H1 (cell line): ENCODE data around the gene FCMR. TPM values are rescaled to one million over a fixed set of nuclear protein-coding genes. Genes with fewer than 3 reads are reported as not detected.

Source experiments
- CTCF ChIA-PET: fragments of 300-600 bp; sonication (Branson Sonifier 250); formaldehyde crosslinking; loops from one replicate; lab custom pipeline; 2021; ENCODE audit not compliant: partially characterized antibody; lab: Charles Lee
- POLR2A ChIA-PET: fragments of 300-600 bp; sonication (Branson Sonifier 250); formaldehyde crosslinking; loops from one replicate; lab custom pipeline; 2021; ENCODE audit warnings: inconsistent platforms; ENCODE audit not compliant: partially characterized antibody; lab: Charles Lee
- DNase-seq, 2 experiments: peaks; one replicate each; pipeline versions ENCODE4 v3.0.0 to v3.0.0-alpha.2; 2010 to 2022; ENCODE audit warnings: low spot score in 2 of 2, low read depth in 1 of 2, mixed read lengths in 1 of 2
- FAIRE-seq: peaks from 2 replicates; lab custom pipeline; 2011; peaks lifted over from hg19 to GRCh38; lab: Jason Lieb, UNC
- H2AFZ ChIP-seq: 2 replicates; pipeline ENCODE4 v1.8.1; 2012; ENCODE audit warnings: low read length, inconsistent platforms
- H2AK5ac ChIP-seq: 2 replicates; pipeline ENCODE4 v1.6.1; 2013; ENCODE audit warnings: low read depth, low read length
- H2BK120ac ChIP-seq: replicated peaks from 2 replicates; pipeline ENCODE3; 2013; ENCODE audit warnings: low read depth, low read length, inconsistent platforms
- H2BK12ac ChIP-seq: 2 replicates; pipeline ENCODE4 v1.6.1; 2013; ENCODE audit warnings: low read depth, low read length
- H2BK15ac ChIP-seq: 2 replicates; pipeline ENCODE4 v1.6.1; 2013; ENCODE audit warnings: low read length
- H2BK20ac ChIP-seq: 2 replicates; pipeline ENCODE4 v1.6.1; 2013; ENCODE audit warnings: low read length
- H2BK5ac ChIP-seq: 2 replicates; pipeline ENCODE4 v1.6.1; 2013; ENCODE audit warnings: low read depth, low read length
- H3K14ac ChIP-seq: 2 replicates; pipeline ENCODE4 v1.6.1; 2013; ENCODE audit warnings: inconsistent platforms; ENCODE audit not compliant: insufficient read length
- H3K18ac ChIP-seq: 2 replicates; pipeline ENCODE4 v1.6.1; 2013; ENCODE audit warnings: low read length; ENCODE audit errors: extremely low read depth
- H3K23ac ChIP-seq: 2 replicates; pipeline ENCODE4 v1.6.1; 2013; ENCODE audit warnings: inconsistent platforms; ENCODE audit not compliant: insufficient read length
- H3K23me2 ChIP-seq: 2 replicates; pipeline ENCODE4 v1.6.1; 2013; ENCODE audit warnings: low read depth, low read length
- H3K27ac ChIP-seq: 2 replicates; pipeline ENCODE4 v1.6.1; 2011; ENCODE audit warnings: low read depth, low read length, inconsistent platforms
- H3K27me3 ChIP-seq, 4 experiments: replicated peaks in 1 of 4; 1 replicate in 1 of 4; 2 replicates in 3 of 4; pipeline versions ENCODE4 v1.6.1 to v1.8.1; 2011 to 2013; ENCODE audit warnings: low read length in 3 of 4, mild to moderate bottlenecking in 3 of 4, inconsistent platforms in 2 of 4, mixed read lengths in 2 of 4, moderate library complexity in 1 of 4; ENCODE audit not compliant: control insufficient read depth in 3 of 4, insufficient read depth in 3 of 4; ENCODE audit errors: extremely low read depth in 1 of 4
- H3K36me3 ChIP-seq, 4 experiments: 2 replicates each; pipeline versions ENCODE4 v1.6.1 to v1.8.1; 2011 to 2013; ENCODE audit warnings: mild to moderate bottlenecking in 4 of 4, low read length in 3 of 4, moderate library complexity in 2 of 4, control low read depth in 1 of 4, inconsistent platforms in 1 of 4; ENCODE audit not compliant: insufficient read depth in 4 of 4, control insufficient read depth in 2 of 4
- H3K4ac ChIP-seq: replicated peaks from 2 replicates; pipeline ENCODE3; 2013; ENCODE audit warnings: low read length, low read depth, mixed read lengths, inconsistent platforms; ENCODE audit not compliant: insufficient read length
- H3K4me1 ChIP-seq, 4 experiments: replicated peaks in 1 of 4; 1 replicate in 1 of 4; 2 replicates in 3 of 4; pipeline versions ENCODE4 v1.6.1 to v1.8.1; 2011 to 2013; ENCODE audit warnings: low read length in 3 of 4, inconsistent platforms in 2 of 4, mixed read lengths in 1 of 4; ENCODE audit not compliant: insufficient read depth in 4 of 4, control insufficient read depth in 3 of 4
- H3K4me2 ChIP-seq, 2 experiments: 2 replicates each; pipeline versions ENCODE4 v1.6.1 to v1.8.1; 2011 to 2013; ENCODE audit warnings: low read depth in 2 of 2, low read length in 2 of 2, control low read depth in 1 of 2, inconsistent platforms in 1 of 2, mild to moderate bottlenecking in 1 of 2; ENCODE audit not compliant: insufficient read depth in 1 of 2
- H3K4me3 ChIP-seq, 4 experiments: fragments of 200-600, 300-600 bp in 1 of 4; sonication (generic), shearing (Covaris generic), sonication (Bioruptor Twin) in 1 of 4; 2 replicates each; pipeline versions ENCODE4 v1.5.1 to v1.8.1; 2011 to 2016; ENCODE audit warnings: low read length in 4 of 4, low read depth in 3 of 4, control low read depth in 2 of 4, inconsistent platforms in 2 of 4, mild to moderate bottlenecking in 2 of 4, mixed read lengths in 1 of 4, moderate library complexity in 1 of 4; ENCODE audit not compliant: insufficient read depth in 2 of 4; ENCODE audit errors: extremely low read depth in 1 of 4
- H3K56ac ChIP-seq: replicated peaks from 2 replicates; pipeline ENCODE3; 2013; ENCODE audit warnings: low read depth, mild to moderate bottlenecking, mixed read lengths, low read length, inconsistent platforms; ENCODE audit not compliant: insufficient read length
- H3K79me1 ChIP-seq: 2 replicates; pipeline ENCODE4 v1.6.1; 2013; ENCODE audit warnings: low read depth, low read length, control low read depth
- H3K79me2 ChIP-seq, 2 experiments: 2 replicates each; pipeline versions ENCODE4 v1.6.1 to v1.8.1; 2012 to 2013; ENCODE audit warnings: low read length in 2 of 2, mild to moderate bottlenecking in 2 of 2, inconsistent platforms in 1 of 2; ENCODE audit not compliant: insufficient read depth in 2 of 2, control insufficient read depth in 1 of 2
- H3K9ac ChIP-seq, 4 experiments: replicated peaks in 1 of 4; 1 replicate in 1 of 4; 2 replicates in 3 of 4; pipeline versions ENCODE4 v1.6.1 to v1.8.1; 2011 to 2013; ENCODE audit warnings: low read depth in 3 of 4, low read length in 3 of 4, control low read depth in 2 of 4, mild to moderate bottlenecking in 2 of 4, moderate library complexity in 2 of 4, inconsistent platforms in 1 of 4; ENCODE audit errors: extremely low read depth in 1 of 4
- H3K9me3 ChIP-seq, 2 experiments: 2 replicates each; pipeline versions ENCODE4 v1.6.1 to v1.8.1; 2012 to 2013; ENCODE audit warnings: mild to moderate bottlenecking in 2 of 2, moderate library complexity in 2 of 2, control low read depth in 1 of 2, inconsistent platforms in 1 of 2, low read depth in 1 of 2, low read length in 1 of 2, mixed read lengths in 1 of 2; ENCODE audit not compliant: insufficient read depth in 2 of 2
- H4K20me1 ChIP-seq, 2 experiments: replicated peaks in 1 of 2; 2 replicates each; pipeline versions ENCODE3 to v1.8.1; 2011 to 2013; ENCODE audit warnings: inconsistent platforms in 2 of 2, low read length in 2 of 2, mild to moderate bottlenecking in 1 of 2; ENCODE audit not compliant: insufficient read depth in 2 of 2, control insufficient read depth in 1 of 2
- H4K5ac ChIP-seq: 2 replicates; pipeline ENCODE4 v1.6.1; 2013; ENCODE audit warnings: low read length, low read depth, mixed read lengths, inconsistent platforms; ENCODE audit not compliant: insufficient read length
- H4K8ac ChIP-seq: 2 replicates; pipeline ENCODE4 v1.8.0; 2013; ENCODE audit warnings: mild to moderate bottlenecking, moderate library complexity, low read length, inconsistent platforms; ENCODE audit not compliant: insufficient read depth; ENCODE audit errors: extremely low read depth
- H4K91ac ChIP-seq: replicated peaks from 2 replicates; pipeline ENCODE3; 2013; ENCODE audit warnings: low read length, mixed read lengths, inconsistent platforms; ENCODE audit not compliant: insufficient read length
- ASH2L ChIP-seq: fragments of 200-600, 300-600 bp; sonication (generic); IDR thresholded peaks from one replicate; pipeline ENCODE4 v1.7.1; 2017; ENCODE audit warnings: low read length
- ATF3 ChIP-seq: IDR thresholded peaks from 2 replicates; pipeline ENCODE4 v1.6.1; 2011; ENCODE audit warnings: low read depth, mild to moderate bottlenecking, low read length; ENCODE audit not compliant: insufficient read depth
- CHD2 ChIP-seq: IDR thresholded peaks from 2 replicates; pipeline ENCODE4 v1.6.1; 2012; ENCODE audit warnings: low read length, improper control_type of control experiment
- EGR1 ChIP-seq: IDR thresholded peaks from 2 replicates; pipeline ENCODE4 v1.6.1; 2011; ENCODE audit warnings: low read depth, low read length, borderline replicate concordance
- EP300 ChIP-seq, 2 experiments: IDR thresholded peaks; 1 replicate in 1 of 2; 2 replicates in 1 of 2; pipeline ENCODE4 v1.6.1; 2011 to 2012; ENCODE audit warnings: low read depth in 2 of 2, low read length in 2 of 2, mild to moderate bottlenecking in 2 of 2, borderline replicate concordance in 1 of 2, inconsistent platforms in 1 of 2, moderate library complexity in 1 of 2
- HDAC6 ChIP-seq: IDR thresholded peaks from one replicate; pipeline ENCODE4 v1.7.1; 2012; ENCODE audit warnings: low read depth, mild to moderate bottlenecking, inconsistent platforms, low read length, moderate library complexity
- KDM1A ChIP-seq: fragments of 200-600, 300-600 bp; sonication (generic); IDR thresholded peaks from 2 replicates; pipeline ENCODE4 v1.7.1; 2016; ENCODE audit warnings: mild to moderate bottlenecking, low read length, borderline replicate concordance
- KDM5A ChIP-seq: fragments of 200-600 bp; IDR thresholded peaks from 2 replicates; pipeline ENCODE4 v1.7.1; 2012; ENCODE audit warnings: mild to moderate bottlenecking, low read length, inconsistent platforms, mixed read lengths
- SIRT6 ChIP-seq: IDR thresholded peaks from one replicate; pipeline ENCODE4 v1.7.1; 2012; ENCODE audit warnings: low read length, inconsistent platforms
- SIX5 ChIP-seq: IDR thresholded peaks from 2 replicates; pipeline ENCODE4 v1.6.1; 2011; ENCODE audit warnings: mild to moderate bottlenecking, low read depth, low read length
- SRF ChIP-seq: IDR thresholded peaks from 2 replicates; pipeline ENCODE4 v1.6.1; 2011; ENCODE audit warnings: mild to moderate bottlenecking, low read depth, low read length, moderate library complexity
- WGBS, 2 experiments: shearing (Covaris generic) in 1 of 2; methylation state at CpG; one replicate each; pipeline versions ENCODE4 v1.1.6 to v1.1.7; 2013 to 2015; ENCODE audit warnings: low lambda C conversion rate in 2 of 2, mixed read lengths in 2 of 2, inconsistent platforms in 1 of 2, low coverage in 1 of 2, missing lambda C conversion rate in 1 of 2; ENCODE audit not compliant: insufficient replicate concordance in 2 of 2, insufficient coverage in 1 of 2, insufficient read length in 1 of 2; ENCODE audit errors: extremely low coverage in 1 of 2, missing lambda C conversion rate in 1 of 2; 5-methylcytosine and 5-hydroxymethylcytosine counted together
- polyA plus RNA-seq, 7 experiments: library from polyadenylated mRNA; depleted of rRNA in 3 of 7; stranded (reverse) in 5 of 7; unstranded in 2 of 7; fragments of >200 nt in 5 of 7; fragments of 200-250 nt in 2 of 7; gene quantifications; 1 replicate in 5 of 7; 2 replicates in 1 of 7; 4 replicates in 1 of 7; pipeline versions ENCODE4 v1.2.1 to v1.2.3, GENCODE V29; 2011 to 2013; ENCODE audit warnings: missing spikeins in 2 of 7, mixed read lengths in 2 of 7
- total RNA-seq: library from RNA; stranded (reverse); fragmentation: NEBNext Ultra II Directional; extraction: Animal tissue kit (Norgen Biotek cat#: 25700); gene quantifications from 2 replicates; pipeline ENCODE4 v1.2.1, GENCODE V29; 2021

FCMR gene
- total and polyA plus RNA-seq, 2 of the 8 experiments (the other 6 are each of a cell fraction or from before 2014, with no cell fraction given), result 0.53 TPM; not detected in 1

- no peak overlapping the region for H2BK15ac ChIP-seq
- no peak overlapping the region for H2BK120ac ChIP-seq
- no peaks in the 10 kb centered on the region for H3K9me3 ChIP-seq
- H3K18ac ChIP-seq, result no peak overlapping the region
- no peak overlapping the region for H3K4ac ChIP-seq
- no peak overlapping the region for H2AK5ac ChIP-seq
- H4K91ac ChIP-seq, result no peak overlapping the region
- H3K27me3 ChIP-seq, result no peaks in the 10 kb centered on the region
- H2BK20ac ChIP-seq, result no peak overlapping the region
- no peak overlapping the region for H2BK5ac ChIP-seq
- FAIRE-seq, result no peak
- no peak overlapping the region for H3K9ac ChIP-seq
- no peaks in the 10 kb centered on the region for H3K79me1 ChIP-seq
- 83% methylated on average over 13 of the region's 13 CpGs; no CpG with 5 or more reads in 1 of the 2 experiments for WGBS, 2 experiments
- H3K79me2 ChIP-seq, result no peaks in the 10 kb centered on the region
- H4K8ac ChIP-seq, result 0 out of 2 replicates have a peak overlapping the region, but pooled peaks have one; percentile 31
- no peak overlapping the region for H3K56ac ChIP-seq
- H3K4me1 ChIP-seq, result no peaks in the 10 kb centered on the region; a peak in 1 of 7 replicates
- no peak for DNase-seq
- no peak overlapping the region for H2AFZ ChIP-seq
- H2BK12ac ChIP-seq, result no peak overlapping the region
- no peak overlapping the region for H3K23ac ChIP-seq
- ChIA-PET POLR2A (interaction anchor here (1.6 kb wide), 1 partner anchor 13 kb away, joined by 4 read pairs; no protein-coding TSS in a partner anchor), CTCF (interaction anchor here (1.5 to 7.2 kb wide), 6 partner anchors 8 to 137 kb away, joined by 4 to 52 read pairs (median 8); partner anchors contain the start of gene IL20)
- no peak overlapping the region for H3K4me2 ChIP-seq
- no peak overlapping the region for H3K27ac ChIP-seq
- no peak overlapping the region for H3K14ac ChIP-seq
- H3K36me3 ChIP-seq, result no peaks in the 10 kb centered on the region
- H4K5ac ChIP-seq, result no peak overlapping the region
- H4K20me1 ChIP-seq, result no peaks in the 10 kb centered on the region
- H3K4me3 ChIP-seq, result no peak overlapping the region
- H3K23me2 ChIP-seq, result no peaks in the 10 kb centered on the region
- TF ChIP-seq HDAC6 (no peak), KDM1A (no peak), ASH2L (no peak), EP300 (IDR thresholded peaks at IDR 0.05; ENCODE audit: borderline replicate concordance in 1 of 2, low read depth in 2 of 2, low read length in 2 of 2) (no peak), SIRT6 (no peak), SIX5 (no peak), KDM5A (no peak), EGR1 (no peak), CHD2 (no peak), ATF3 (no peak), SRF (no peak)
These were observed 22.8 kb downstream of the FCMR start for GRCh38 chr1:206898915-206899431.
